ENCODE results near the gene SDF4.

GRCh38 chr1:1223891-1224290 lies 7.9 kb downstream of the SDF4 start:
- TF ChIP-seq CTCF (conservative IDR thresholded peaks at IDR 0.05 in 1 of 2, IDR thresholded peaks at IDR 0.05 in 1 of 2; ENCODE audit: extremely low read depth in 1 of 2, insufficient read depth in 1 of 2, low read depth in 1 of 2, low read length in 2 of 2) (no peak), EZH2 (IDR thresholded peaks at IDR 0.05; ENCODE audit: borderline replicate concordance, low read length) (no peak)
